Small intestine (tissue), 7 donors: ENCODE results near the gene DBF4B. TPM values are rescaled to one million over a fixed set of nuclear protein-coding genes. Genes with fewer than 3 reads are reported as not detected.
"Not testable (repeated sequence)": the region's sequence is repeated elsewhere in the genome, so short reads cannot be mapped to it uniquely, and the experiment has no call there.

ENCODE experiments used
- DNase-seq, 2 donors: peaks; one replicate each; pipeline versions ENCODE4 v3.0.0 to v3.0.0-alpha.2; 2013
- FAIRE-seq: peaks from 2 replicates; lab custom pipeline; 2012; peaks lifted over from hg19 to GRCh38; lab: Jason Lieb, UNC
- H3K27ac ChIP-seq, 3 donors: one replicate each; pipeline ENCODE4 v1.5.1; 2013; ENCODE audit warnings: low read length in 2 of 3, mild to moderate bottlenecking in 2 of 3, control low read depth in 1 of 3, inconsistent platforms in 1 of 3, low read depth in 1 of 3, moderate library complexity in 1 of 3
- H3K27me3 ChIP-seq, 3 donors: one replicate each; pipeline ENCODE4 v1.6.1; 2013; ENCODE audit warnings: low read length in 3 of 3, inconsistent platforms in 1 of 3; ENCODE audit not compliant: control insufficient read depth in 3 of 3, insufficient read depth in 3 of 3
- H3K36me3 ChIP-seq, 3 donors: one replicate each; pipeline ENCODE4 v1.6.1; 2013; ENCODE audit warnings: low read length in 3 of 3, inconsistent platforms in 1 of 3, low read depth in 1 of 3, mild to moderate bottlenecking in 1 of 3, moderate library complexity in 1 of 3; ENCODE audit not compliant: control insufficient read depth in 3 of 3, insufficient read depth in 2 of 3
- H3K4me1 ChIP-seq, 3 donors: one replicate each; pipeline ENCODE4 v1.6.1; 2013; ENCODE audit warnings: low read length in 2 of 3, inconsistent platforms in 1 of 3, low read depth in 1 of 3, mild to moderate bottlenecking in 1 of 3, moderate library complexity in 1 of 3; ENCODE audit not compliant: control insufficient read depth in 3 of 3, insufficient read depth in 2 of 3
- H3K4me3 ChIP-seq, 3 donors: one replicate each; pipeline ENCODE4 v1.5.1; 2013; ENCODE audit warnings: low read length in 3 of 3, control low read depth in 1 of 3, inconsistent platforms in 1 of 3, low read depth in 1 of 3, mild to moderate bottlenecking in 1 of 3, moderate library complexity in 1 of 3
- H3K9me3 ChIP-seq, 2 donors: one replicate each; pipeline ENCODE4 v1.6.1; 2013; ENCODE audit warnings: low read depth in 1 of 2, low read length in 1 of 2; ENCODE audit not compliant: control insufficient read depth in 2 of 2, insufficient read depth in 1 of 2
- WGBS, 3 donors: extraction: QIAGEN DNeasy Blood & Tissue Kit; methylation state at CpG; one replicate each; pipeline ENCODE4 v1.1.7; 2013; 5-methylcytosine and 5-hydroxymethylcytosine counted together
- polyA plus RNA-seq, 4 donors: library from polyadenylated mRNA; stranded (reverse) in 3 of 4; unstranded in 1 of 4; fragments of 200-250 nt in 3 of 4; fragments of 120-200 nt in 1 of 4; gene quantifications; one replicate each; pipeline versions ENCODE4 v1.2.1 to v1.2.3, GENCODE V29; 2013
- donor health status: healthy with polysubstance abuse.
- donor health status: control.
- donor health status: control.
- donor health status: Bipolar disorder and iron deficiency.
- donor health status: healthy.

Gene DBF4B
- polyA plus RNA-seq, 4 donors: 0.54 to 9.1 (median 3.1) TPM

DNA sequence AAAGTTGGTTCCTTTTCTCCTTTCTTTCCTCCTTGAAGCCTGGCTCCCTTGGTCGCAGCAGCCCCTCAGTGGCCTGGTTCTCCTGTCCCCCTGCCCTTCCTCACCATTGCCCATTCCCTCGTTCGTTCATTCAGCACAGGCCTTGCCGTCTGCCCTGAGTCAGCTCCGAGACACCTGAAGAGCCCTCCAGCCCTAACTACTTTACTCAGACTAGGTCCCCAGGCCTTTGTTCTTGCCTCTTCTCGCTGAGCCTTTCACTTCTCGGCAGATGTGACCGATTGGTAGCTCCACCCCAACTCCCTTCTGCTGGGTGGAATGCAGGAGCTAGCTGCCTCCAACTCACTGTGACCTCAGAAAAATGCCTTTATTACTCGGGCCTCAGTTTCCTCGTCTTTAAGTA lies 43.3 kb downstream of the DBF4B start:
- FAIRE-seq (no peak), DNase-seq (no peak)
- peaks cover 0 to 40% (median 2%) of the 10 kb centered on the region in 3 donors for H3K36me3 ChIP-seq
- H3K27ac ChIP-seq: no peak overlapping the region
- peaks cover 0 to 3% (median under 1%) of the 10 kb centered on the region in 3 donors for H3K27me3 ChIP-seq
- H3K9me3 ChIP-seq: no peaks in the 10 kb centered on the region
- WGBS, 3 donors: 91 to 95% (median 92%) methylated on average over 10 of the region's 10 CpGs
- no peaks in the 10 kb centered on the region for H3K4me1 ChIP-seq
- H3K4me3 ChIP-seq: no peak overlapping the region

DNA sequence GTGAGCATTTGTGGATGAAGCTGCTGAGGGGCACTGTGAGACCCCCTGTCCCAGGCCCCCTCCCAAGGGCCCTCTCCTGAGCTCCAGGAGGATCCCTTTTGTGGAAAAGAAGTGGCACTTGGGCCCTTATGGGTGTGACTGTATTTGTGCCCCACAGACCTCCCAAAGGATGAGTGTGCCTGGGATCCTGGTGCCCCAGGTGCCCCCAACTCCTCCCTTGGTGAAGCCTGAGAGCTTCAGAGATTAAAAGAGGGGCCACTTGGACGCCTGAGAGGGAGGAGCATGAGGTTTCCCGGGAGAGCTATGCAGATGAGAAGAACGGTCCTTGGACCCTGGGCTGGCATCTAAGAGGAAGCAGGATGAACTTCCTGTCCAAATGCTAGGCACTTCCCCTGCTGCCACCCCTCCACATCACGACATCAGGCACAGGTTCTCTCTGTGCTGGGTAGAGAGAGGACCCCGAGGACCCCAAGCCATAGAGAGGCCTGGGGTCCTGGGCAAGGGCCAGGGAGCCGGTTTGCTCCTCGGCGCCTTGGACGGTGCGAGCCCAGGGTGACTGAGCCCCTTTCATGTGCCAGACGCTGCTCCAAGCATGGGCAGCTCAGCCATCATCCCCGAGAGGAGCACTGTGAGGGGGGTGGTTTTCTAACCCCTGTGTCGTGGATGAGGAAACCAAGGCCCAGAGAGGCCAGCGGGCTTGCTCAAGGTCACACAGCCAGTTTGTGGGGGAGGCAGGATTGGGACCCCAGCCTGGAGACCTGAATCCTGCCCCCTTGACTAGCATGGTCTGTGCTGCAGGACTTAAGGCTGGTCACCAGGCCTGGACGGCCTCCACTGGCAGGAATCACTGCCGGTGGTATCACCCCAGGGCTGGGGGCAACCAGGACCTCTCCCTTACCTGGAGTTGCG lies 44.7 kb downstream of the DBF4B start:
- Histone ChIP-seq H3K36me3 (peaks cover 0 to 26% (median 2%) of the 10 kb centered on the region in 3 donors), H3K4me1 (no peaks in the 10 kb centered on the region), H3K4me3 (no peak overlapping the region), H3K27ac (no peak overlapping the region), H3K27me3 (peaks cover 2 to 14% (median 13%) of the 10 kb centered on the region in 3 donors), H3K9me3 (no peaks in the 10 kb centered on the region)
- DNase-seq: no peak
- no peak for FAIRE-seq
- 72 to 82% (median 77%) methylated on average over 17 of the region's 17 CpGs for WGBS, 3 donors

GRCh38 chr17:44754276-44754675 lies 45.8 kb downstream of the DBF4B start:
- no peak for FAIRE-seq
- WGBS, 3 donors: 67 to 70% (median 69%) methylated on average over 7 of the region's 7 CpGs
- peaks cover 0 to 16% (median 2%) of the 10 kb centered on the region in 3 donors for H3K36me3 ChIP-seq
- no peaks in the 10 kb centered on the region for H3K9me3 ChIP-seq
- no peak for DNase-seq
- no peak overlapping the region for H3K27ac ChIP-seq
- no peak overlapping the region for H3K4me3 ChIP-seq
- peaks cover 0 to under 1% (median 0%) of the 10 kb centered on the region in 3 donors for H3K4me1 ChIP-seq
- H3K27me3 ChIP-seq: peaks cover 2 to 21% (median 16%) of the 10 kb centered on the region in 3 donors

DNA sequence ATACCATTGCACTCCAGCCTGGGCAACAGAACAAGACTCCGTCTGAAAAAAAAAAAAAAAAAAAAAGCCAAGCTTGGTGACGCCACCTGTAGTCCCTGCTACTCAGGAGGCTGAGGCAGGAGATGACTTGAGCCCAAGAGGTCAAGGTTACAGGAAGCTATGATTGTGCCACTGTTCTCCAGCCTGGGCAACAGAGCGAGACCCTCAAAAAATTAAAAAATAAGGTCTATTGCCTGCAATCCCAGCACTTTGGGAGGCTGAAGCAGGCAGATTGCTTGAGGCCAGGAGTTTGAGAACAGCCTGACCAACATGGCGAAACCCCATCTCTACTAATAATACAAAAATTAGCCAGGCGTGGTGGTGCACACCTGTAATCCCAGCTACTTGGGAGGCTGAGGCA lies 46.7 kb downstream of the DBF4B start:
- H3K9me3 ChIP-seq, H3K4me1 ChIP-seq, H3K4me3 ChIP-seq, FAIRE-seq, H3K27ac ChIP-seq, DNase-seq: not testable (repeated sequence)
- 89 to 94% (median 91%) methylated on average over 5 of the region's 5 CpGs for WGBS, 3 donors
- Histone ChIP-seq H3K36me3 (peaks cover 0 to 12% (median 0%) of the 10 kb centered on the region in 3 donors), H3K27me3 (peaks cover 2 to 30% (median 19%) of the 10 kb centered on the region in 3 donors)

DNA sequence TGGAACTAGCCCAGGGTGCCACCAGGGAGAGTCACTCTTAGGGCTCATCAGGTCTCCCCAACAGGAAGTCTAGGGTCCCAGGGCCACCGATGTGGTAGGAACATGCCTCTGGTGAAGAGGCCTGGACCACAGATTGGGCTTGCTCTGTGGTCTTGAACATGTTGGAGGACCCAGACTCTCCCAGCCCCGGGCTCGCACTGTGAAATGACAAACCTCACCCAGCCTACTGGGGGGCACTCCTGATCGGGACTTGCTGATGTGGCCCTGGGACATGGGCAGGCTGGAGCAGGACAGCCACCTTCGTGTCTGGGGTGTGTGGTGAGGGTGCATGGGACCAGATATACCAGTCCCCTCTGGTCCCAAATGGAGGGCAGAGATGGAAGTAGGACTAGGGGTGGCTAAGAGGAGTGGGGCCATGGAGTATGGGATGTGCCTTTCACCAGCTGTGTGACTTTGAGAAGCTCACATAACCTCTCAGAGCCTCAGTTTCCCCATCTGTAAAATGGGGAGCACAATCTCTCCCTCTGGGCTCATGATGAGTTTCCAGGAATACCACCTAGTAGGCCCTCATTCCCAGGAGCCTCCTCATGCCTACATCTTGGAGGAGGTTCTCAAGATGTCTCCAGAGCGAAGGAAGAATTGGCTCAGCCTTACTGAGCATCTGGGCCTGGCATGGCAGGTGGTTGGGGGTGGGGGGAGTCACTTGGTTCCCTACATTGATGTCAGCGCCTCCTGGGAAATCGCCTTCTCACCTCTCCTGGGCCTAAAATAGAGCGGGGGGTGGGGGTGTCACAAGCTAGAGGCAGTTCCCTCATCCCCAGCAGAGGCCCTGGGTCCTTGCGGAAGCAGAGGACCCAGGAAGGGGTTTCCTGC lies 48.8 kb downstream of the DBF4B start:
- Histone ChIP-seq H3K27me3 (peaks cover 2 to 37% (median 21%) of the 10 kb centered on the region in 3 donors), H3K4me1 (peaks cover 0 to 5% (median 0%) of the 10 kb centered on the region in 3 donors), H3K9me3 (no peaks in the 10 kb centered on the region), H3K27ac (no peak overlapping the region), H3K36me3 (no peaks in the 10 kb centered on the region), H3K4me3 (no peak overlapping the region)
- DNase-seq: no peak
- 78 to 81% (median 78%) methylated on average over 10 of the region's 10 CpGs for WGBS, 3 donors
- no peak for FAIRE-seq

- Histone ChIP-seq H3K9me3 (no peaks in the 10 kb centered on the region), H3K27ac (no peak overlapping the region), H3K27me3 (peaks cover 2 to 37% (median 21%) of the 10 kb centered on the region in 3 donors), H3K36me3 (no peaks in the 10 kb centered on the region), H3K4me3 (peak overlapping the region in 1 of 3 donors; percentile 50), H3K4me1 (peaks cover 0 to 5% (median 0%) of the 10 kb centered on the region in 3 donors)
- DNase-seq (no peak), FAIRE-seq (no peak)
- WGBS, 3 donors: 32 to 43% (median 40%) methylated on average over 5 of the region's 5 CpGs
These were observed 49.5 kb downstream of the DBF4B start for GRCh38 chr17:44757918-44758413.

DNA sequence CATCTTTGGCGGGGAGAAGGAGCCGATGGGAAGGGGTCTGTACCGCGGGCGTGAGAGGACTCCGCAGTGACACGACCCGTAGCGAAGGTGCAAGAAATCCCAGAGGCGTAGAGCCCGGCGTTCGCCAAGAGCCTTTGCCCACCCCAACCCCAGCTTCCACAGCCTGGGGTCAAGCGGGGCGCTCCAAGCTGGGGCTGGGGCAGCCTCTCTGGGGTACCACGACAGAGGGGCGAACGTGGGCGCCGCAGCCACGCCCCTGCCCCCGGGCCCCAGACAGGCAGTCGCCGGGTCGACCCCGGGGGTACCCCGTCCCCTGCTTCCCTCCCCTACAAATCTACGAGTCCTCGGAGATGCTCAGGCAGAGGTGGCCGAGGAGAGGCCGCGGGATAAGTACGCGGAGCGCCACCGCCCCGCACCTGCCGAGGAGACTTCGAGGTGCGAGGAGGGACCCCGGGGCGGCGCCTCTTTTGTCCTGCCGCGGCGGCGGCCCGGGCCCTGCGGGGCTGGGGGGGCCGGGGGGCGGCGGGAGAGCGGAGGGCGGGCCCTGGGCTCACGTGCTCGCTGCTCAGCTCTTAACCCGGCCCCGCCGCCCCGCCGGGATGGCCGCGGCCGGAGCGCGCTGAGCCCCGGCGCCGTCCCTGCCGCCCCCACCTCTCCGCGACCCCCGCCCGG lies 50.1 kb downstream of the DBF4B start, which contains the start of gene ADAM11:
ADAM11 (plus strand) TSS at position 575 of the 672 bp plus-strand sequence. CDS start 212 bp downstream, outside the sequence.
- Histone ChIP-seq H3K9me3 (no peaks in the 10 kb centered on the region), H3K27me3 (peaks cover 2 to 37% (median 21%) of the 10 kb centered on the region in 3 donors), H3K4me1 (peaks cover 0 to 5% (median 0%) of the 10 kb centered on the region in 3 donors), H3K27ac (no peak within 1 kb of the TSS), H3K36me3 (no peaks in the 10 kb centered on the region), H3K4me3 (peak within 1 kb of the TSS; percentile 18 to 50 (median 26))
- FAIRE-seq: no peak
- peak in 1 of 2 donors; percentile 31 for DNase-seq
- 5 to 12% (median 5%) methylated on average over 26 to 74 of the region's 74 CpGs for WGBS, 3 donors
